Transverse colon (tissue), 4 donors: ENCODE data around the gene EVA1C. TPM values are rescaled to one million over a fixed set of nuclear protein-coding genes. Genes with fewer than 3 reads are reported as not detected.
"Not testable (repeated sequence)": the region's sequence is repeated elsewhere in the genome, so short reads cannot be mapped to it uniquely, and the experiment has no call there.

Experiments
- DNase-seq: peaks from one replicate; pipeline ENCODE4 v3.0.0-alpha.2; 2019
- H3K27ac ChIP-seq, 4 donors: fragments of 200-600 bp; sonication (generic); 2 replicates each; pipeline ENCODE4 v1.5.1; 2016 to 2018; ENCODE audit warnings: inconsistent platforms in 4 of 4
- H3K27me3 ChIP-seq: fragments of 200-600 bp; sonication (generic); 2 replicates; pipeline ENCODE4 v1.5.1; 2017; ENCODE audit warnings: inconsistent platforms
- H3K36me3 ChIP-seq, 4 donors: fragments of 200-600 bp; sonication (generic); 2 replicates each; pipeline ENCODE4 v1.5.1; 2017 to 2019; ENCODE audit warnings: inconsistent platforms in 4 of 4
- H3K4me1 ChIP-seq, 4 donors: fragments of 200-600 bp; sonication (generic); 2 replicates each; pipeline ENCODE4 v1.5.1; 2017 to 2020; ENCODE audit warnings: inconsistent platforms in 4 of 4
- H3K4me3 ChIP-seq, 4 donors: fragments of 200-600 bp; sonication (generic); 1 replicate in 1 of 4; 2 replicates in 3 of 4; pipeline versions ENCODE4 v1.5.1 to v1.6.1; 2017 to 2019; ENCODE audit warnings: inconsistent platforms in 4 of 4
- H3K9me3 ChIP-seq, 2 donors: fragments of 200-600 bp; sonication (generic); 2 replicates each; pipeline ENCODE4 v1.5.1; 2017 to 2019; ENCODE audit warnings: inconsistent platforms in 2 of 2
- CTCF ChIP-seq, 5 experiments: fragments of 200-600 bp in 3 of 5; fragments of 450-650 bp in 2 of 5; sonication (generic) in 3 of 5; IDR thresholded peaks; 1 replicate in 2 of 5; 2 replicates in 3 of 5; pipeline ENCODE4 v1.5.1; 2016 to 2017; ENCODE audit warnings: antibody characterized with exemption in 5 of 5, inconsistent platforms in 3 of 5, mild to moderate bottlenecking in 2 of 5, moderate library complexity in 1 of 5
- EP300 ChIP-seq: sonication (generic); formaldehyde crosslinking; IDR thresholded peaks from one replicate; pipeline ENCODE4 v1.6.1; 2017; ENCODE audit warnings: antibody characterized with exemption, low read depth
- POLR2A ChIP-seq: fragments of 450-650 bp; IDR thresholded peaks from one replicate; pipeline ENCODE4 v1.6.1; 2016; ENCODE audit warnings: antibody characterized with exemption, mild to moderate bottlenecking, moderate library complexity
- POLR2AphosphoS5 ChIP-seq, 3 donors: sonication (generic); formaldehyde crosslinking; IDR thresholded peaks; one replicate each; pipeline ENCODE4 v1.6.1; 2016; ENCODE audit warnings: antibody characterized with exemption in 3 of 3
- WGBS, 2 donors: methylation state at CpG; one replicate each; pipeline ENCODE4 v1.1.5; 2018; ENCODE audit warnings: low coverage in 1 of 2; 5-methylcytosine and 5-hydroxymethylcytosine counted together
- in situ Hi-C, 4 donors: fragments of 200-750 bp; cut with MboI; loops; one replicate each; pipeline versions ENCODE4 v1.15.0 to v1.15.1; 2017; ENCODE audit warnings: low sequenced_read_pairs in 3 of 4, low pct_ligation_motif_present in 1 of 4, low pct_unique_long_range_greater_than_20kb in 1 of 4
- intact Hi-C: fragments of 100-400 bp; cut with DNase I; formaldehyde crosslinking; loops from one replicate; pipeline ENCODE4 v1.15.1; 2023; ENCODE audit warnings: low total_unique reads
- total RNA-seq, 4 donors: library from RNA; depleted of rRNA; stranded (reverse); fragments of >200 nt; gene quantifications; one replicate each; pipeline ENCODE4 v1.1.0, GENCODE V29; 2016

EVA1C gene
- total RNA-seq, 4 donors from 2014 or later, result 8.6 to 44.1 (median 33.8) TPM

GRCh38 chr21:32492376-32492775 lies 79.9 kb downstream of the EVA1C start:
- Histone ChIP-seq H3K36me3 (no peaks in the 10 kb centered on the region), H3K27me3 (no peaks in the 10 kb centered on the region), H3K4me3 (no peak overlapping the region), H3K9me3 (no peaks in the 10 kb centered on the region), H3K27ac (no peak overlapping the region), H3K4me1 (peaks cover 0 to 30% (median 11%) of the 10 kb centered on the region in 4 donors)
- in situ Hi-C loops (no loop called here), intact Hi-C loops (no loop called here)
- TF ChIP-seq POLR2AphosphoS5 (IDR thresholded peaks at IDR 0.05) (no peak), EP300 (no peak), POLR2A (no peak), CTCF (IDR thresholded peaks at IDR 0.05) (no peak)
- 39 to 55% methylated on average over 2 to 3 of the region's 3 CpGs for WGBS, 2 donors
- DNase-seq, result no peak

- TF ChIP-seq EP300 (no peak), POLR2AphosphoS5 (IDR thresholded peaks at IDR 0.05) (peak in 1 of 3 donors; percentile 12), POLR2A (no peak), CTCF (IDR thresholded peaks at IDR 0.05) (no peak)
These were observed 82.6 kb downstream of the EVA1C start for GRCh38 chr21:32494934-32495709.

GRCh38 chr21:32496568-32496967 lies 84.1 kb downstream of the EVA1C start:
- Histone ChIP-seq H3K9me3 (no peaks in the 10 kb centered on the region), H3K36me3 (no peaks in the 10 kb centered on the region), H3K4me1 (peaks cover 0 to 36% (median 17%) of the 10 kb centered on the region in 4 donors), H3K4me3 (no peak overlapping the region), H3K27ac (no peak overlapping the region), H3K27me3 (no peaks in the 10 kb centered on the region)
- no peak for TF ChIP-seq CTCF (IDR thresholded peaks at IDR 0.05)
- TF ChIP-seq POLR2A, result no peak
- TF ChIP-seq EP300, result no peak
- no peak for TF ChIP-seq POLR2AphosphoS5 (IDR thresholded peaks at IDR 0.05)
- 97 to 100% methylated on average over 4 to 6 of the region's 6 CpGs for WGBS, 2 donors
- intact Hi-C loops (no loop called here), in situ Hi-C loops (no loop called here)
- DNase-seq, result no peak

More at GRCh38 chr21:32494934-32495709, 82.6 kb downstream of the EVA1C start:
- no peak for DNase-seq
- H3K36me3 ChIP-seq, result no peaks in the 10 kb centered on the region
- in situ Hi-C loops (no loop called here), intact Hi-C loops (no loop called here)
- H3K4me3 ChIP-seq, result no peak overlapping the region
- H3K4me1 ChIP-seq, result peaks cover 0 to 36% (median 17%) of the 10 kb centered on the region in 4 donors
- peak overlapping the region; percentile 29 to 56 (median 37) for H3K27ac ChIP-seq
- H3K9me3 ChIP-seq, result no peaks in the 10 kb centered on the region
- no peaks in the 10 kb centered on the region for H3K27me3 ChIP-seq
- WGBS, 2 donors, result 54 to 55% methylated on average over 9 to 10 of the region's 10 CpGs

GRCh38 chr21:32499249-32500055 lies 86.9 kb downstream of the EVA1C start:
- WGBS, 2 donors, result 59 to 64% methylated on average over 6 to 14 of the region's 14 CpGs
- intact Hi-C loops (no loop called here), in situ Hi-C loops (no loop called here)
- Histone ChIP-seq H3K27me3 (no peaks in the 10 kb centered on the region), H3K4me1 (peaks cover 0 to 15% (median 9%) of the 10 kb centered on the region in 4 donors), H3K9me3 (no peaks in the 10 kb centered on the region), H3K36me3 (peaks cover 0 to 5% (median 0%) of the 10 kb centered on the region in 4 donors), H3K4me3 (no peak overlapping the region), H3K27ac (peak overlapping the region in 1 of 4 donors; percentile 8)
- TF ChIP-seq EP300 (no peak), CTCF (IDR thresholded peaks at IDR 0.05) (no peak), POLR2AphosphoS5 (IDR thresholded peaks at IDR 0.05) (no peak), POLR2A (no peak)
- DNase-seq, result no peak

GRCh38 chr21:32503641-32504040 lies 91.1 kb downstream of the EVA1C start:
- WGBS, 2 donors, result 83 to 93% methylated on average over 1 to 7 of the region's 7 CpGs
- H3K4me1 ChIP-seq, H3K9me3 ChIP-seq, intact Hi-C loops, in situ Hi-C loops, DNase-seq, H3K27ac ChIP-seq, H3K36me3 ChIP-seq, H3K27me3 ChIP-seq, H3K4me3 ChIP-seq: not testable (repeated sequence)

GRCh38 chr21:32505767-32506166 lies 93.3 kb downstream of the EVA1C start:
- DNase-seq, H3K4me1 ChIP-seq, H3K4me3 ChIP-seq, in situ Hi-C loops, H3K9me3 ChIP-seq, H3K27me3 ChIP-seq, intact Hi-C loops, H3K27ac ChIP-seq, H3K36me3 ChIP-seq: not testable (repeated sequence)
- WGBS, 2 donors, result 76 to 88% methylated on average over 1 of the region's 3 CpGs
